ENCODE measurements around the gene ALG5.

ALG5 gene

DNA sequence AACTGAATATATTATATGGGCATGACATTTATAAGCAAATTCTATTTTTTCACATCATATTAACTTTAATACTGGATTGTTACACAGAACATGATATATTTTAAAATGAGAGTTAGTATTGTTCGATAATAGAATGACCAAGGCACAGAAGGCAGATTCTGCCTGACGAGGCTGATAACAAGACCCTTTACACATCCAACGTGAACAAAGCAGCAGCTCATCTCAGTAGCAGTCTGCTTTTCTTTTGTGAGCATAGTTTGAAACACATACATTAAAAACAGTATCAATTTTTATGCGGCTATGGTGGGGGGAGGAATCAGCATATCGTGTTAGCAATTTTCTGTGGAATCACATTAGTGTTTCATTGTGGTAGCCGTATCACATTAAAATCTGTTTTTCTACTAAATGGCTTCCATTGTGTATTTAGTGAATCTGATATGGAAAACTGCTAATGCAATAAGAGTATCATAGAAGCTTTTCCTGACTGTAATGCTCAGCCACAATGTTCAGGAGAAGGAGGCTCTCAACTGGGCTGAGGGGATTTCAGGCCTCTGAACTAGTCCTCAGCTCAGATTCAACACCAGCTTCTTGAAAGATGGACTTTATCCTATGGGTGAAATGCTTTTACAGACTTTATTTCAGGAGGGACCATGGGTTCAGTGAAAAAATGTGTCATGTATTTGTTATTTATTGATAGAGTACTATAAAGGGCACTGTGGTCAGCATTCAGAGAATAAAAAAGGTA lies 83.1 kb downstream of the ALG5 start:
- no peak for DNase-seq (ENCODE audit: low spot score)

DNA sequence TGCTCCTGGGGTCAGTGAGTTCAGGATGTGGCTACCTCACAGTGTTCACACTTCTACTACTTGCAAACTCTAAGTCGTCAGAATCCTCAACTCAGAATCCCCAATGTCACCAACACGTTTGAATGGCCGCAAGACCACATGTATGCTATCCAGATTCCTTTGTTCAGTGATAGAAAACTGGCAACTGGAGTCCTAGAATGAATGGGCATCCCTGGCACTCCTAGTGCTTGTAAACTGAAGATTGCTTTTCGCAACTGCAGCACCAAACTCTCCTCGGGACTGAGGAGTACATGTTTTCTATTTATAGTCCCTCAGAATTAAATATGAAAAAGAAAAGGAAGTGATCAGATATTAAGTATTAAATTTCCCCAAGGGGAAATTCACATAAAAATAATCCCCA lies 84.0 kb downstream of the ALG5 start:
- no peak for DNase-seq (ENCODE audit: low spot score)

DNA sequence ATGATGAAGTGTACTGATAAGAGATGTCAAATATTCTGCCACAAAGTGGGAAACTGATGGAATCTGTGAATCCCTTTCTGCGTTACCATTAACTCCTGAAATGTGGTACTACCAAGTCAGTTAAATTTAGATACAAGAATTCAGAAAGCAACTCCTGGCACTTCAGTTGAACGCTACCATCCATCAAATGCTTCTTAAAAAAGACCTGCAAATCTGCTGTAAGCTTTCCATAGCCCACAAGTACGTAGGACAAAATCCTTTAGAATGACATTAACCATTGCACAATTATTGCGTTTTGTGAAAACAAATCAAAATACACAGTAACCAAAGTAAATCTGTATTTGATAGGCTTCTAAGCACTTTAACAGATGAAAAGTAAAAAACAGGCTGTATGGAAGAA lies 84.5 kb downstream of the ALG5 start:
- DNase-seq (ENCODE audit: low spot score): no peak

DNA sequence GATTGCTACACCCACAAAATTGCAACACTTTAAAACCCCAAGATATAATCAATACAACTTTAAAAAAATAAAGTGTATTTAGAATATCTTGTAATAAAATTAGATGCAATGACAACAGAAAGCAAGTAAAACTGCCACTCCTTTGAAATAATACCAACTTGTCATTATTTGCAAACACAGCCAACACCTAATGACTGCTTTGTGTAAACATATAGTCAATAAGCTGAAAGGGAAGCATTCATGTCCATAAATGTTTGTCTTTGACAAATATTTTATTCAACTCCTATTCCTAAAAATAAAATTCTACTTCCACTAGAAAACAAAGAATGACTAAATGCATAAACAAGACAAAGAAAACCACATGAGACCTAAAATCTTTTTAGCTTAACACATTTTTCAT lies 85.7 kb downstream of the ALG5 start:
- no peak for DNase-seq (ENCODE audit: low spot score)

DNA sequence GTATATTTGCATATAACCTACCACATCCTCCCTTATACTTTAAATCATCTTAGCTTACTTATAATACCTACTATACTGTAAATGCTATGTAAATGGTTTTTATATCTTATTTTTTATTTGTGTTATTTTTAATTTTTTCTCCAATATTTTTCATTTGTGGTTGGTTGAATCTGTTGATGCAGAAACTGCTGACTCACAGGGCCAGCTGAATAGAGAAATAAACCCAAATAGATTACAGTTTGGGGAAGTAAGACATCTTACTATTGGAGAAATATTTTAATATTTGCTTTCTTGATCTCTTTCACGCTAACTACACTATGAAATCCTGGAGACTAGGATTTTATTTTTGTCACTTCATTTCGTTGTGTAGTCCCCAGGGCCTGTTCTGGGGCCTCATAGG lies 86.2 kb downstream of the ALG5 start:
- DNase-seq (ENCODE audit: low spot score): no peak

DNA sequence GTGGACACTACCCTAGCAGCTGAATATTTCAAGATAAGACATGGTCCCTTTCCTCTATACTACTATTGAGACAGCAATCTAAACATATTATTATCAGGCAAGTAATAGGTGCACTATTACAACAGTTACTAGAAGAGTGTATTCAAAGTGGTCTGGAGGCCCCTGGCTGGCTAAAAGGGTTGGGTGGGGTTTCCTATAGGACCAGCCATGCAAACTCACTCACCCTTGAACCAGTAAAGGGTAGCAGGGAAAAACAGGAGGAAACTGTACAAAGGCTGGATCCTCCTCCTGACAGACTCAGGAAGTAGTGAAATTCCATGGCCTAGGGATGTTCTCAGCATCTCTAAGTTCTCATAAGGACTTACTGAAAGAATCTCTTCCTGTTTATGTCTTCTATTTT lies 86.8 kb downstream of the ALG5 start:
- no peak for DNase-seq (ENCODE audit: low spot score)

DNA sequence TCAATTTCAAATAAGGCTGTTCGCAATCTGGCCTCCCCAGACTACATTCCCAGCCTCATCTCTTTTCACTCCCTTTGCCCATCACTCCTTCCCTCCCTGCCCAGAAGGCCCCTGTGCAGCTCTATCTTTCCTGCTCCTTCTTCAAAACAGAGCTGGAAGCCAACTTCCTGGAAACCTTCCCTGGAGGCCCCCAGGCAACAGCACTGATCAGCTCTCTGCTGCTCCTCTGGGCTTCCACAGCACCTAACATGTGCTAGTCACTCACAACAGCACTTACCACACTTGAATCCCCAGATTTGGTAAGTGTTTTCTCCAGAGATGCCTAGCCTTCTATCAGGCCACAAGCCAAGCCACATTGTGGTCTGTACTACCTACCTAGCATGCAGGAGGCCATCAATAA lies 88.6 kb downstream of the ALG5 start:
- no peak for DNase-seq (ENCODE audit: low spot score)

DNA sequence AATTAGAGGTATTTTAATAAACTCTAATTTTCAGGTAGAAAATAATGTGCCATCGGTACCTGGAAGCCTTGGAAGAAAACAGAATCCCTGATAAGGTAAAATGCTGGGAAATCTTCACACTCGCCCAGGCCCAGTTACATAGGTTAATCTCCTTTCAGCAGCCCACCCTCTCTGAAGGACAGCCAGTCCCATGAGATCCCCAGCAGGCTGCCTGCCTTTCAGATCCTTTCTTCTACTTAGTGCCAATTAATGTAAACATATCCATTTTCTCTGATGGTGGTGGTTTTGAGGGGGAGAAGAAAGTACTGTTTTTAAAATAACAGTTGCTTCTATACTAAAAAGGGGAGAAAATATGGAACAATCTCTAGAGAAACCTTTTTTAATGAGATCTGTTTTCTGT lies 91.3 kb downstream of the ALG5 start:
- DNase-seq (ENCODE audit: low spot score): no peak

DNA sequence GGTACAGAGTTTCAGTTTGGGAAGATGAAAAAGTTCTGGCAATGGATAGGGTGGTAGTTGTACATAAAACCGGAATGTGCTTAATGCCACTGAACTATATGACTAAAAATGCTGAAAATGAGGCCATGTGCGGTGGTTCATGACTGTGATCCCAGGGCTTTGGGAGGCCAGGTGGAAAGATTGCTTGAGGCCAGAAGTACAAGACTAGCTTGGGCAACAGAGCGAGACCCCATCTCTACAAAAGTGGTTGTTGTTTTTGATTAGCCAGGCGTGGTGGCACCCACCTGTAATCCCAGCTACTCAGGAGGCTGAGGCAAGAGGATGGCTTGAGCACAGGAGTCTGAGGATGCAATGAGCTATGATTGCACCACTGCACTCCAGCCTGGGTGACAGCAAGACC lies 91.9 kb downstream of the ALG5 start:
- DNase-seq (ENCODE audit: low spot score): no peak

DNA sequence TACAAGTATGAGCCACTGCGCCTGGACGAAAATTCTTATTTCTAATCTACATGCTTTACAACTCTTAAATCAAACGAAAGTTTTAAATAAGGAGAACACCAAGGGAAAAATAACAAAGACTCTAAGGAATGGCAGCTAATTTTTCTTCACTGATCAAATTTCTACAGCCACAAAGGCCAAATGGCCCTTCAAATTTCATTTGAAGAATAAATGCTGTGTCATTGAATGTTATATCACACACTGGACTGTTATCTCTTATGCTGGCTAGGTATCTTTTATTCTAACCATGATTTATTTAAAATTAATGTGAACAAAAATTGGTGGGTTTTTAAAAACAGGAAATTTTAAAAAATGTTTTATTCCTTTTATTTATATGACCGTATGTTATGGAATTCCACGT lies 93.2 kb downstream of the ALG5 start:
- DNase-seq (ENCODE audit: low spot score): no peak

DNA sequence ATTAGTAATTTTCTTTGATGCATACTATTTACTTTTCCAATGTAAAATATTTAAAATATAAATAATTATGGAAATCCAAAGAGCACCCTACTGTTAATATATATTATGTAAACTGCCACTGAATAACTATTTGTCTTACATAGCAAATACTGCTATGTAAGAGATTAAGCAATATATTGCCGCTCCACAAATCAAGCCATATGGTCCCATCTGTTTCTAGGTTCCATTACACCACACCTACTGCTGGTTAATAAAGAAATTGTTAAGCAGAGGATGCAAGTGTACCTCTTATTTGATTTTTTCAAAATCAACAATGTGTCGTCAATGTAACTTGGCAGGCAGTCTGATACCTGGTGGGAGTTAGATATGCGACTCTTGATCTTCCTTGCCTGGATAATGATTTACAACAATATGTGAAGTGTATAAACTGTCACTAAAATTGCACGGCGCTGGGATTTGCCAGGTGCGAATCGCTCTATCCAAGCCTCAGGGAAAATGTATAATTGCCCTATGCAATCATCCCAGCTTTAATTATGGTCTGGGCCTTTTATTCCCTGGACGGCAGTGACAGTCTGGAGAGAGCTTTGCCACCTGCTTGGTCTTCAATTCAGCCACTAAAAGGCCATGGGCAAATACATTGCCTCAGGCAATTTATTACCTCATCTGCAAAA lies 95.1 kb downstream of the ALG5 start:
- DNase-seq (ENCODE audit: low spot score): no peak
